KMS-11 (cell line): ENCODE measurements around the gene TEP1.
"Not testable (repeated sequence)": the region's sequence is repeated elsewhere in the genome, so short reads cannot be mapped to it uniquely, and the experiment has no call there.

Source experiments
- H2AFZ ChIP-seq: fragments of 200-600 bp; sonication (generic); 2 replicates; pipeline ENCODE4 v1.6.1; 2016; ENCODE audit warnings: antibody characterized with exemption, mixed run types, low read depth
- H3K27ac ChIP-seq: fragments of 200-600 bp; sonication (generic); 2 replicates; pipeline ENCODE4 v1.6.1; 2016; ENCODE audit warnings: mild to moderate bottlenecking, mixed run types
- H3K27me3 ChIP-seq: fragments of 200-600 bp; sonication (generic); 2 replicates; pipeline ENCODE4 v1.6.1; 2017; ENCODE audit warnings: mild to moderate bottlenecking, low read depth, mixed run types, moderate library complexity; ENCODE audit not compliant: insufficient read depth
- H3K36me3 ChIP-seq: fragments of 200-600 bp; sonication (generic); 2 replicates; pipeline ENCODE4 v1.6.1; 2017; ENCODE audit warnings: mild to moderate bottlenecking, mixed run types; ENCODE audit not compliant: insufficient read depth
- H3K4me1 ChIP-seq: fragments of 200-600 bp; sonication (generic); 2 replicates; pipeline ENCODE4 v1.6.1; 2016; ENCODE audit warnings: mild to moderate bottlenecking, low read depth, mixed run types; ENCODE audit not compliant: poor library complexity, severe bottlenecking
- H3K4me2 ChIP-seq: fragments of 200-600 bp; sonication (generic); 2 replicates; pipeline ENCODE4 v1.7.0; 2016; ENCODE audit warnings: mild to moderate bottlenecking, mixed run types
- H3K4me3 ChIP-seq: fragments of 200-600 bp; sonication (generic); IDR thresholded peaks from 2 replicates; pipeline ENCODE4 v1.6.1; 2017; ENCODE audit warnings: low read depth, low read length, mixed read lengths; ENCODE audit not compliant: insufficient read depth
- H3K79me2 ChIP-seq: fragments of 200-600 bp; sonication (generic); 2 replicates; pipeline ENCODE4 v1.6.1; 2016; ENCODE audit warnings: low read depth, mixed run types; ENCODE audit not compliant: insufficient read depth
- H3K9ac ChIP-seq: fragments of 200-600 bp; sonication (generic); 2 replicates; pipeline ENCODE4 v1.6.1; 2016; ENCODE audit warnings: mild to moderate bottlenecking, mixed run types
- H4K20me1 ChIP-seq: fragments of 200-600 bp; sonication (generic); 2 replicates; pipeline ENCODE4 v1.6.1; 2016; ENCODE audit warnings: mild to moderate bottlenecking, mixed run types; ENCODE audit not compliant: insufficient read depth
- TF ChIP-seq, protein P1 (sequence below): fragments of 200-600 bp; sonication (generic); conservative IDR thresholded peaks from 2 replicates; pipeline ENCODE4 v1.6.1; 2017; ENCODE audit warnings: low read depth, mild to moderate bottlenecking, antibody characterized with exemption, low read length, moderate library complexity, mixed read lengths

Gene TEP1

DNA sequence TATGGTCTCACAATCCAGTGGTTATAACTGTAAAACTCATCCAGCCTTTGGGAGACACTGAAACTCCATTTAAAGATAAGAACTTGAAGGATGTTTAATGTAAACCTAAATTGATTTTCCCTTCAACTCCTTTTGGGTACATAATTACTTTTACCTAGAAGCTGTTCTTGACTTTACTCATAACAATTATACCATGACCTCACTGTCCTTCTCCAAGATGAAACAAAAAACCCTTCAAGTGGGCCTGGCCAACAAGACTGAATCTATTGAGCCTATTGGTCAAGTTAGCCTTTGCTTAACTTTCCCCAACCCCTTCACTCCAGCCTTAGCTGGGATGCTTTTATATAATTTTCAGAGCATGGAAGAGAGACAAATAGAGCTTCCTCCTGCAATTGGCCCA is 47.4 kb downstream of the TEP1 start:
- H3K4me1 ChIP-seq = no peaks in the 10 kb centered on the region
- H3K9ac ChIP-seq = no peak overlapping the region
- no peaks in the 10 kb centered on the region for H3K79me2 ChIP-seq
- no peak overlapping the region for H3K4me2 ChIP-seq
- H3K27ac ChIP-seq = no peak overlapping the region
- no peaks in the 10 kb centered on the region for H3K27me3 ChIP-seq
- H4K20me1 ChIP-seq = no peaks in the 10 kb centered on the region
- TF ChIP-seq, protein P1, sequence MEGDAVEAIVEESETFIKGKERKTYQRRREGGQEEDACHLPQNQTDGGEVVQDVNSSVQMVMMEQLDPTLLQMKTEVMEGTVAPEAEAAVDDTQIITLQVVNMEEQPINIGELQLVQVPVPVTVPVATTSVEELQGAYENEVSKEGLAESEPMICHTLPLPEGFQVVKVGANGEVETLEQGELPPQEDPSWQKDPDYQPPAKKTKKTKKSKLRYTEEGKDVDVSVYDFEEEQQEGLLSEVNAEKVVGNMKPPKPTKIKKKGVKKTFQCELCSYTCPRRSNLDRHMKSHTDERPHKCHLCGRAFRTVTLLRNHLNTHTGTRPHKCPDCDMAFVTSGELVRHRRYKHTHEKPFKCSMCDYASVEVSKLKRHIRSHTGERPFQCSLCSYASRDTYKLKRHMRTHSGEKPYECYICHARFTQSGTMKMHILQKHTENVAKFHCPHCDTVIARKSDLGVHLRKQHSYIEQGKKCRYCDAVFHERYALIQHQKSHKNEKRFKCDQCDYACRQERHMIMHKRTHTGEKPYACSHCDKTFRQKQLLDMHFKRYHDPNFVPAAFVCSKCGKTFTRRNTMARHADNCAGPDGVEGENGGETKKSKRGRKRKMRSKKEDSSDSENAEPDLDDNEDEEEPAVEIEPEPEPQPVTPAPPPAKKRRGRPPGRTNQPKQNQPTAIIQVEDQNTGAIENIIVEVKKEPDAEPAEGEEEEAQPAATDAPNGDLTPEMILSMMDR = no peak
- H2AFZ ChIP-seq = no peak overlapping the region
- H3K4me3 ChIP-seq = no peak overlapping the region
- no peaks in the 10 kb centered on the region for H3K36me3 ChIP-seq

GRCh38 chr14:20358474-20358873 is 54.8 kb downstream of the TEP1 start:
- H3K4me3 ChIP-seq, H3K79me2 ChIP-seq, H3K4me1 ChIP-seq, H3K36me3 ChIP-seq, H3K9ac ChIP-seq, H4K20me1 ChIP-seq, H3K27ac ChIP-seq, H2AFZ ChIP-seq, H3K4me2 ChIP-seq, H3K27me3 ChIP-seq: not testable (repeated sequence)

DNA sequence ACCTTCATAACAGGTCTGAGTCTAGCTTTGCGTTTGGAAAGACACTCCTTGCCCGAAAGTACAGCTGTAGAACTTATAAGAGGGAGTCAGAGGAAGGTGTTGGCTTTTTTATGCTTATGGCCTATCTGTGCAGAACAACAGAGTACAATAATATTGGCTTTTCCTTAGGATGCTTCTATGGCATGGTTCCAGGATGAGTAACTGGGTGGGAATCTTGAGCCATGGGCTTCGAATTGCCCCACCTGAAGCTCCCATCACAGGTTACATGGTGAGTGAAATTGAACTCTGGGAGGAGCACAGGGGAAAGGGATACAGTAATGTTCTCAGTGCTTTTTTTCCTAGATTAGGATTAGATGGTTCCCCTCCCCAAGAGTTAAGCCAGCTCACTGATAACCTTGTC is 56.9 kb downstream of the TEP1 start:
- H3K36me3 ChIP-seq = peaks cover 5% of the 10 kb centered on the region
- TF ChIP-seq, protein P1 = no peak
- no peak overlapping the region for H2AFZ ChIP-seq
- H3K27me3 ChIP-seq = no peaks in the 10 kb centered on the region
- no peaks in the 10 kb centered on the region for H3K4me1 ChIP-seq
- no peak overlapping the region for H3K4me3 ChIP-seq
- H3K27ac ChIP-seq = no peak overlapping the region
- H4K20me1 ChIP-seq = no peaks in the 10 kb centered on the region
- no peak overlapping the region for H3K9ac ChIP-seq
- H3K79me2 ChIP-seq = no peaks in the 10 kb centered on the region
- H3K4me2 ChIP-seq = no peak overlapping the region

GRCh38 chr14:20350860-20351259 is 62.4 kb downstream of the TEP1 start:
- peaks cover 5% of the 10 kb centered on the region; the same call in 1 of the 2 replicates for H3K36me3 ChIP-seq

GRCh38 chr14:20350282-20350681 is 63.0 kb downstream of the TEP1 start:
- no peaks in the 10 kb centered on the region for H3K4me1 ChIP-seq
- no peaks in the 10 kb centered on the region for H4K20me1 ChIP-seq
- no peak overlapping the region for H3K9ac ChIP-seq
- H3K4me3 ChIP-seq = no peak overlapping the region
- no peaks in the 10 kb centered on the region for H3K27me3 ChIP-seq
- no peak overlapping the region for H2AFZ ChIP-seq
- TF ChIP-seq, protein P1 = no peak
- H3K27ac ChIP-seq = no peak overlapping the region
- H3K79me2 ChIP-seq = no peaks in the 10 kb centered on the region
- no peak overlapping the region for H3K4me2 ChIP-seq
- H3K36me3 ChIP-seq = peaks cover 5% of the 10 kb centered on the region; the same call in 1 of the 2 replicates

More at GRCh38 chr14:20350860-20351259, 62.4 kb downstream of the TEP1 start:
- no peak overlapping the region for H3K4me3 ChIP-seq
- TF ChIP-seq, protein P1 = no peak
- no peak overlapping the region for H2AFZ ChIP-seq
- no peaks in the 10 kb centered on the region for H3K79me2 ChIP-seq
- H3K27ac ChIP-seq = no peak overlapping the region
- H3K27me3 ChIP-seq = no peaks in the 10 kb centered on the region
- no peak overlapping the region for H3K9ac ChIP-seq
- no peaks in the 10 kb centered on the region for H4K20me1 ChIP-seq
- no peak overlapping the region for H3K4me2 ChIP-seq
- H3K4me1 ChIP-seq = no peaks in the 10 kb centered on the region
